ENCODE data around the gene RASA2.

The RASA2 gene

DNA sequence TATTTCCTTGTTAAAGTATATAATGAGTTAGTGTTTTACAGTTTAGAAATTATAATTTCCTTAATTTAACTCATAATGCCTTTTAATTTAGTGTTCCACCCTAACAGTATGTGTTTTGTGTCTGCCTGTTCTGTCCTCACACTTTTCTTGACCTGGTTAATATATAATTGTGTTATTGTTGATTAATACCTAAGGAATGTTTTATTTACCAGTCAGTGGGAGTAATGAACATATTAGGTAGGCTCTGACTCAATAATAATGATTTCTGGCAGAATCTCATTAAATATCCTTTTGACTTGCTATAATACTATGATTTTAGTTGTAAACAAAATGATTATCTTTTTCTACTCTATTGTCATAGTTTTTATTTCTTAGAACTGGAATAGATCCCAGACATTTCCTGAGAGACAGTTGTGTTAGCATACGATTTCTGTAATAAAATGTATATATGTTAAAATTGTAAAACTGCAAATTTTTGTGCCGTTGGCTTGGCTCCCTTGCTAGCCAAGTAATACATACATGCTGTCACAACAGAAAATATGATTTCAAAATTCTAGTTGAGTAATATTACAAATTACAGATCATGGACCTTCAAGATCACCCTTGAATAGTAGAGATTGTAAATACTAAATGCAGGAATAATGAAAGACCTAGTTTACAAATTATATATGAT is 51.9 kb downstream of the RASA2 start:
- DNase-seq (ENCODE audit: low read depth) = no peak

DNA sequence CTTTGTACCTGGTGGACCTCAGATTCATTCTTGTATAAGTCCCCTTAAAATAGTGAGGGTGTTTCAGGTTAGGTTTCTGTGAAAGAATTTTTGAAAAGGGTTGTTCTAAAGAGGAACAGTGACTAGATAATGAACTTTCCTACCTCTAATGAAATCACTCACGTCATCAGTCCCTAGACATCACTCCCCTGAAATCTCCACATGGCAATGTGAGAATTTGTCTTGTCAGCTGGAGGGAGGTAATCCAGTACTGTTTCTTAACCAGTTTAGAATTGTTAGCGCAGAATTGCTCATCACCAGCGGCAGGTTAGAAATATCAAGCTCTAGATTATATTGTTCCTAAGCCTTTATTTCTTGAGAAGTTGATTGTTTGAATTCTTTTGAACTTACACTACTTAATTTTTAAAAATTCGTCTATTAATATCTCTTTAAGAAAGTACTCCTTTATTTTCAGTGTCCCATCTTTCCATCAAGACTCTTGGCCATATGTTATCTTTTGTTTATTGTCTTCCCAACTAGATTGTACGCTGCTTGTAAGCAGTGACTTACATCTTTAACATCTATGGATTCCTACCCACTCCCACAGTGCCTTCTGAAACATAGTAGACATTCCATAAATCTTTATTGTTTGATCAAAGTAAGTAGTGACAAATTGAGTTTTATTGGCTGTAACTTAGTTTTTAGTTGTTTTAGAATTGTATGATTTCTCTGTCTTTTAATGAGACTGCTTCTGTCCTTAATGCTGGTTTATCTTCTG is 52.8 kb downstream of the RASA2 start:
- DNase-seq (ENCODE audit: low read depth) = no peak

DNA sequence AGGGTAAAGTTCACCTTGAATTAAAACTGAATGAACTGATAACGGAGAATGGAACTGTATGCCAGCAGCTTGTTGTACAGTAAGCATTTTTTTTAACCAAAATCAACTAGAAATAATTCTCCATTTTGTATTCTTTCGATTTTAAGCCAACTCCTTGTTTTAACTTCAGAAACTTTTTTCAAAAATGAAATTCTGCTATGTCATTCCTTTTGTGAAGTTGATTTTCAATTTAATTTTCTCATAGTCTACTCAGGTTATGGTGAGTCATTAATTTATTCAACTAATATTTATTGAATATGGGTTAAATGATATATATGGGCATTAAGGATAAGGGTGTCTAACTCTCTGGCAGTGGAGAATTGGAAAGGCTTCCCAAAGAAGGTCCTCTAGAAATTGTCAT is 53.7 kb downstream of the RASA2 start:
- no peak for DNase-seq (ENCODE audit: low read depth)

DNA sequence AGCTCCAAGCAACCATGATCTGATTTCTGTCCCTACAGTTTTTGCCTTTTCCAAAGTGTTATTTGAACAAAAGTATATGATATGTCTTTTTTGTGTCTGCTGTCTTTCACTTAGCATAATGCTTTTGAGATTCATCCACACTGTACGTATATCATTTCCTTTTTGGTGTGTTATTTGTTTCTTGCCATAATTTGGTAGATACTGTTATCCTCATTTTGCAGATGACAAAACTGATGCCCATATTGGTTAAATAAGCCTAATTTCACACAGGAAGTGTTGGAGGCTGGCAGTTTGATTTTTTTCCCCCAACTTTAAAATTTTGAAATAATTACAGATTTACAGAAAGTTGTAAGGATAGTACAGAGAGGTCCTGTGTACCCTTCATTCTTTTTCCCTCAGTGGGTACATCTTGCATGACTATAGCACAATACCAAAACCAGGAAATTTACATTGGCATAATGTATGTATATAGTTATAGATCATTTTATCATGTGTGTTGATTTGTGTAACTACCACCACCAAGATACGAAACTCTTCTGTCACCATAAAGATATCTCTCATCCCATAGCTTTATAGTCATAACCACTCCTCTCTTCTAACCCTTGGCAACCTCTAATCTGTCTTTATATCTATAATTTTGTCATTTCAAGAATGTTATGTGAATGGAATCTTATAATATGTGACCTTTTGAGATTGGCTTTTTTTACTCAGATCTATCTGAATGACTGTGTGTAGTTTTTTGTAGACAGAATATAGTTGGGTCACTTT is 55.6 kb downstream of the RASA2 start:
- no peak for DNase-seq (ENCODE audit: low read depth)

DNA sequence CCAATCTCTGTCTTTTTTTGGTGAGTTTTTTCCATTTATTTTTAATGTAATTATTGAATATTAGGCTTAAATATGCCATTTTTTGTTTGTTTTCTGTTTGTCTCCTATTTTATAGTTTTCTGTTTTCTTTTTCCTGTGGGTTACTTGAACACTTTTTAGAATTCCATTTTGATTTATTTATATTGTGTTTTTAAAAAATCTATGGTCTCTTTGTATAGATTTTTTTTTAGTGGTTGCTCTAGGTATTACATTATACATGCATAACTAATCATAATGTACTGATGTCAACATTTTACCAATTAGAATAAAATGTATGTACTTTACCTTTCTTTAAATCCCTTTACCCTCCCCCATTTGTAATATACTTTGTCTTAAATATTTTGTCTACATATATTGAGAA is 56.2 kb downstream of the RASA2 start:
- no peak for DNase-seq (ENCODE audit: low read depth)

DNA sequence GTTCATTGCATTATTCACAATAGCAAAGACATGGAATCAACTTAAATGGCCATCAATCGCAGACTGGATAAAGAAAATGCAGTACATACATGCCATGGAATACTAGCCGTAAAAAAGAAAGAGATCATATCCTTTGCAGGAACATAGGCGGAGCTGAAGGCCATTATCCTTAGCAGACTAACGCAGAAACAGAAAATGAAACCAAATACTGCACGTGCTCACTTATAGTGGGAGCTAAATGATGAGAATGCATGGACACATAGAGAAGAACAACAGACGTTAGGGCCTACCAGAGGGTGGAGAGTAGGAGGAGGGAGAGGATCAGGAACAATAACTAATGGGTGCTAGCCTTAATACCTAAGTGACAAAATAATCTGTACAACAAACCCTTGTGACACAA is 57.9 kb downstream of the RASA2 start:
- DNase-seq (ENCODE audit: low read depth) = no peak

DNA sequence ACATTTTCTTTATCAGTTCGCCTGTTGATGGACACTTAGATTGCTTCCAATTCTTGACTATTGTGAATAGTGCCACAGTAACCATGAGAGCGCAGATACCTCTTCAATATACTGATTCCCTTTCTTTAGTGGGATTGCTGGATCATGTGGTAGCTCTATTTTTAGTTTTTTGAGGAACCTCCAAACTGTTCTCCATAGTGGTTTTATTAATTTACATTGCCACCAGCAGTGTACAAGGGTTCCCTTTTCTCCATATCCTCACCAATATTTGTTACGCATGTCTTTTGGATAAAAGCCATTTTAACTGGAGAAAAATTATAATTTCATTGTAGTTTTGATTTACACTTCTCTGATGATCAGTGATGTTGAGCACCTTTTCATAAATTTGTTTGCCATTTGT is 59.3 kb downstream of the RASA2 start:
- DNase-seq (ENCODE audit: low read depth) = no peak

DNA sequence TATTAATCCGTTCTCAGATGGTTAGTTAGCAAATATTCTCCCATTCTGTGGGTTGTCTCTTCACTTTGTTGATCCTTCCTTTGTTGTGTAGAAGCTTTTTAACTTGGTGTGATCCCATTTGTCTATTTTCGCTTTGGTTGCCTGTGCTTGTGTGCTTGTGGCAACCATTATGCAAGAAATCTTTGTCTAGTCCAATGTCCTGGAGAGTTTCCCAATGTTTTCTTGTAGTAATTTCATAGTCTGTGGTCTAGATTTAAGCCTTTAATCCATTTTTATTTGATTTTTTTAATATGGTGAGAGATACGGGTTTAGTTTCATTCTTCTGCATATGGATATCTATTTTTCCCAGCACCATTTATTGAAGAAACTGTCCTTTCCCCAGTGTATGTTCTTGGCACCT is 59.8 kb downstream of the RASA2 start:
- DNase-seq (ENCODE audit: low read depth) = no peak

DNA sequence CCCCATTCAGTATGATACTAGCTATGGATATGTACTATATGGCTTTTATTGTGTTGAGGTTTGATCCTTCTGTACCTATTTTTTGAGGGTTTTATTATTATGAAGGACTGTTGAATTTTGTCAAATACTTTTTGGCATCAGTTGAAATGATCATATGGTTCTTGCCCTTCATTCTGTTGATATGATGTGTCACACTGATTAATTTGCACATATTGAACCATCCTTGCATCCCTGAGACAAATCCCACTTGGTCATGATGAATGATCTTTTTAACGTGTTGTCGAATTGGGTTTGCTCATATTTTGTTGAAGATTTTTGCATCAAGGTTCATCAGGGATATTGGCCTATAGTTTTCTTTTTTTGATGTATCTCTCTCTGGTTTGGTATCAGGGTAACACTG is 61.0 kb downstream of the RASA2 start:
- DNase-seq (ENCODE audit: low read depth) = no peak

DNA sequence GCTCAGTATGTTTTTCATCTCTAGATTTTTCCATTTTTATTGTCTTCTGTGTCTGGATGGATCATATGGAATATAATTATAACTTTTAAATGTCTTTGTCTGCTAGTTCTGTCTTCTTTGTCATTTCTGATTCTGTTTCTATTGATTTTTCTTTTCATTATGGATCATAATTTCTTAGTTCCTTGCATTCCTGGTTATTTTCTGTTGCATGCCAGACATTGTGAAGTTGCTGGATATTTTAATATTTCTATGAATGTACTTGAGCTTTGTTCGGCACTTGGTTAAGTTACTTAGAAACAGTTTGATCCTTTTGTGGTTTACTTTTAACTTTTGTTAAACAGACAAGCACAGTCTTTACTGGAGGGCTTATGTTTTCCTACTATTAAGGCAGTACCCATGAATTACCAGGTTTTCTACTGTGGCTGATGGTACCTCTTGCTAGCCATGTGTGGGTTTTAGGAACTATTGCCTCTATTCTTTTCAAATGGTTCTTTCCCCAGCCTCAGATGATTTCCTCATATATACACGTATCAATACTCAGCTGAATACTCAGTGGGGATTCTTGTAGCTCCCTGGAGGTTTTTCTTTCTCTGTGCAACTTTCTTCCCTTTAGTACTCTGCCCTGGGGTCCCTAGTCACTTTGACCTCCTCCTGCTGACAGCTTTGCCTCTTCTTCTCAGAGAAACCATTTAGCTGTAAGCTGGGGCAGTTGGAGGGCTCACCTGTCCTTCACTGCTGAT is 64.3 kb downstream of the RASA2 start:
- DNase-seq (ENCODE audit: low read depth) = no peak

DNA sequence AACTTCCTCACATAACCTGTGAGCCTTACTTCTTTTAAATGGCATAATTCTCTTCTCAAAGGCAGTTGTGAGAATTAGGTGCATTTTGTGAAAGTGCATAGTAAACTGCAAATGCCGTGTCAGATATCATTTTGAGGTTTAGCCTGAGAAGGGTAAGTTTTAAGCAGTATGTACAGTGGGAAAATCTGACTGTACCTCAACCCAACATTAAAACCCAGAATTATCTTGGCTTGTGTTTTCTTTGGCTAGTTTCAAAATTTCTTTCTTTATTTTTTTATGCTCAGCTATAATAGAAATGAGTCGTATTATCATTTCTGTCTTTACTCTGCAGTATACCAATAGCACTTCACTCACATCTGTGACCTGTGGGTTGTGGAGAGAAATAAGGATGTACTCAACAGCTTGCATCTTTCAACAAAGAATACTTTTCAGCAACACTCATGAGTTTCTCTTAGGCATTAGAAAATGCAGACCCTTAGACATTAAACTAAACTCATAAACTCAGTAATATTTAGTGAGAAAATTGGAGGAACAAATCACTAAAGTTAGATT is 65.7 kb downstream of the RASA2 start:
- no peak for DNase-seq (ENCODE audit: low read depth)

DNA sequence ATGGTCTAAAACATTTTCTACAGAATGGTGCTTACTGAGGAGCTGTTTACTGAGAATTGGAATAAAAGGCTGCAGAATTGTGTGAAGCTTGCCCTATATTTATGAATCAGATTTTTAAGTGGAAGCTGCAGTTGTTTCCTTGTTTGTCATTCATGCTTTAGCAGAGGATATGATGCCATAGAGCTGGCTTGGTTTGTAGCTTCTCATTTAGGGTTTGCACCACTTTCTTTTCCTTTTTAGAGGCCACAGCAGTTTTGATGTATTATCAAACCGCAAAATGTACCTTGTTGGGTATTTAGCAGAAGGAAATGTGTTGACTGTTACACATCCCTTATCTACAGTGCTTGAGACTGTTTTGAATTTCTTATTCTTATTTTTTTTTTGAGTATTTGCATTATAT is 66.2 kb downstream of the RASA2 start:
- DNase-seq (ENCODE audit: low read depth) = no peak

DNA sequence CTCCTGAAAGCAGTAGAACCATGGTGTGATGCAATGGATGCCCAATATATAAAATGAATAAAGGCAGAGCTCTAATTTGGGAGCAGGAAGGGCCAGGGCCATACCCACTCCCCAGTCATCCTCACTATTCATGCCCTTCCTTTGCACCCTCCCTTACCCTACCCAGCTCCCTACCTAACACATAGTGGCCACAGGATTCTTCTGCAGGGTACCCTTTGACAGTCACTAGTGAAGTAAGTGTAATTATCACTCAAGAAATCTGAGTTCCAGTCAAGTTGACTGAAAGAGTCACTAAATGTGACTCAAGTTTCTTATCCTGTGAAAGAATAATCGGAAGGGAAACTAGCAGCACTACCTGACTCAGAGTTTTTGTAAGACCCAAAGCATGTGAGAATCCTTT is 69.2 kb downstream of the RASA2 start:
- DNase-seq (ENCODE audit: low read depth) = no peak

DNA sequence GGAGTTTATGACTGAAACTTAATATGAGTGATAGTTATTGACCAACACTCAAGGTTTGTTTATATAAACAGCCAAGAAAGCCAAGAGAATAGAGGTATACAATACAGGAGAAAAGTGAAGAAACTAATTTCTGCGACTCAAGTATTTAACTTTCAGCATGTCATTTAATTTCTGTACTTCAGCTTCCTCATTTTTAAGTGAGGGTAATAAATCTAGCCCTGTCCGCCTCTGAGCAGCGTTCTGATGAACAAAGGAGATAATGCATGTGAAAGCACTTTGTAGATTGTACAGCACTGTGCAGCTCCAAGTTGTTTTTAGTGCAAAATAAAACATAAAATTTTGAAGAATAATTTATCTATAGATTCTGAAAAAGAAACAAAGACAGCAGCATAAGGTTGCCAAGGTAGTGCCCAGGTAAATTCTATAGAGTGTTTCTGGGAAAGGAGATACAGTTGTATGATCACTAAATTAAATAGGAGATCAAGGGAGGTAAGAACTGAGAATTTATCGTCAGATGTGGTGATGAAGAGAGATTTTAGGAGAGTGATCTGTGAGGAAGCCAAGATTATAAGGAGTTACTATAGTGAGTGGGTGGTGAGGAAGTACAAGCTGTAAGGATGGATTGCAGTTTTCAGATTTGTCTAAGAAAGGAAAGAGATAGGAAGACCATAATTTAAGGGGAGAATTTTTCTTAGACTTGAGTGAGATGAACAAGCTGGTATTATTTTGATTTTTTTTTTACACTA is 71.3 kb downstream of the RASA2 start:
- no peak for DNase-seq (ENCODE audit: low read depth)

DNA sequence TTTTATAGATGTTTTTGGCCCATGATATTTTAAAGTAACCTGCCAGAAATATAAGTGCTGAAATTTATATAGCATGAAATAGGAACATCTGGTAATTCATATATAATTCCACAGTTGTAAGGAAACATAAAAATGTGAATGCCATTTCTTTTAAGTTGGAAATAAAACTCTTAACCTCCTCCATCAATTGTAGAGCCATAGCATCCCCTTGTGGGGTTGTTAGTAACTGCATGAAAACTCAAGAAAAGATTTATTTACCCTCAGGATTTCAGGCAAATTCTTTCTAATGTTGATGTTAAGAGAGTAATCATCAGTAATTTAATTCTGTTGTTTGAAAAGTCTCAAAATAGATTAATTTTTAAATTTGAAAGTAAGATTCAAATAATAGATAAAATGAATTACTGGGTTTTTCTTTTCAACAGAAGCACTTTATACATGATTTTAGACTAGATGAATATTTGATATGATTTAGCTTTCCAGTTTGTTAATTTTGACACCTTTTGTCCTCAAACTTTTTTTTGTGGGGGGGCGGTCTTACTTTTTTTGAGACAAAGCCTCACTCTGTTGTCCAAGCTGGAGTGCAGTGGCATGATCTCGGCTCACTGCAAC is 74.7 kb downstream of the RASA2 start:
- DNase-seq (ENCODE audit: low read depth) = peak; percentile 35

DNA sequence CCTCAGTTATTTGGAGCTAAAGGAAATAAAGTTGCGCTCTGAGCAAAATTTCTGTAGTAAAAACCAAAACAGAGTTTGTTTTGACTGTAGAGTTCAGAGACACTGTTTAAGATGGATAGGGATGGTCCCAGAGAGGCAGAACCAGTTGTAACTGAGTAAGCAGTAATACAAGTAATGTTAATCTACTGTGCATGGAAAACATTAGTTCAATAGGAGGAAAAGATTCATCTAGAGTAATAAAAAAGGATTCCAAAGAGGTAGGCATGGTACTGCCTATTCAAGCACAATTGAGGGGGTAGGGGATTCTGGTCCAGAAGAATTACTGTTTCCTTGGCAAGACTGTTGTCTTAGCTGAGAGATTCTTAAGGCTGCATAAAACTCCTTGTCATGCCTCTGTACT is 77.4 kb downstream of the RASA2 start:
- no peak for DNase-seq (ENCODE audit: low read depth)

DNA sequence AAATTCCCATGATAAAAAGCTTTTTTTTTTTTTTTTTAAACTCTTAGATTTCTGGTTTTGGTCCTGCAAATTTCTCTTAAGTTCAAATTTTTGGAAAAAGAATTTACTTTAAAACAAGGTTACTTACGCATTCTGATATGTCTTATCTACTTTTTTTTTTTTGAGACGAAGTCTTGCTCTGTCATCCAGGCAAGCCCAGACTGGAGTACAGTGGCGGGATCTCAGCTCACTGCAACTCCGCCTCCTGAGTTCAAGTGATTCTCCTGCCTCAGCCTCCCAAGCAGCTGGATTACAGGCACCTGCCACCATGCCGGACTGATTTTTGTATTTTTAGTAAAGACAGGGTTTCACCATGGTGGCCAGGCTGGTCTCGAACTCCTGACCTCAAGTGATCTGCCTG is 83.2 kb downstream of the RASA2 start:
- no peak for DNase-seq (ENCODE audit: low read depth)

DNA sequence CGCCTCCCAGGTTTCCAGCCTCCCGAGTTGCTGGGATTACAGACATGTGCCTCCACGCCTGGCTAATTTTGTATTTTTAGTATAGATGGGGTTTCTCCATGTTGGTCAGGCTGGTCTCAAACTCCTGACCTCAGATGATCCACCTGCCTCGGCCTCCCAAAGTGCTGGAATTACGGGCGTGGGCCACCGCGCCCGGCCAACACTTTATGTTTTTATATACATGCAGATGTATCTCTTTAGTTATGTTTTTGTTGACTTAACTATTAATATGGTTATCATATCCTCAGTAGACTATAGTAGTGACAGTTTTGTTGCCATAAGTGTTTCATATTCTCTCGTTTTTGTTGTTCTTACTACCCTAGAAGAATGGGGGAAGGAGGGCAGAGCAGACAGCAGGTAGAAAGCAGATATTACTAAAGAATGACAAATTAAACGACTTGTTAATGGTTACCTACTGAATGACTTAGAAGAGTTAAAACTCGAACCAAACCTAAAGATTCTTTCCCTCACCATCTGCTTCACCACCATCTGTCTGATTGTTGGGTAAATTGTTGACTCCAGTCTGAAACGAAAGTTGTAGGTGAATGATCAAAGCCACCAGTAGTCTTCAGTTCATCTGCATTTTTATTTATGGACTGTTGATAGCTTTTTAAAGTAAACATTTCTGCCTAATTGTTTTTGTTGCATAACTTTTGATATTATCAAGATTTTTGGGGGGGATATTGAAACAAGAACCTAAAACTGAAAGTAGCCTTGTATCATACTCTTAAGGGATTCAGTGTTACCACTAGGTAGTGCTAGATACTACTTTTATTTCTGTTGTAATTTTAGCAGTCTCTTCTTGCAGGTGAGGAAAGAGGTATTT is 89.3 kb downstream of the RASA2 start:
- no peak for DNase-seq (ENCODE audit: low read depth)

DNA sequence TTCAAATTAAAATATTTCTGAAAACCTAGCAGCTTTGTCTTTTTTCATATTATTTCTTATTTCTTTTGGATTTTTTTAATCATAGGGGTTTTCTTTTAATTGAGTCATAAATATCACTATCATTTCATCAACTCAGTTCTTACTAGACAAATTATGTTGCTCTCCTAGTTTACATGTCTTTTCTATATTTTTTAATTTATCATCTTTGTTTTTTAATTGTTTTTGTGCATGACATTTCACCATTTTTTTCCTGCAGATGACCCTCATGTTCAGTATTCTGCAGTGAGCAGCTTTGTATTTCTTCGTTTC is 89.9 kb downstream of the RASA2 start:
- no peak for DNase-seq (ENCODE audit: low read depth)
